ENCODE measurements around the gene ST3GAL4. TPM values are rescaled to one million over a fixed set of nuclear protein-coding genes. Genes with fewer than 3 reads are reported as not detected.
"Not testable (repeated sequence)": the region's sequence is repeated elsewhere in the genome, so short reads cannot be mapped to it uniquely, and the experiment has no call there.

The ST3GAL4 gene
- total RNA-seq (10 to 100 TPM; 33.1 to 35.9 TPM), polyA plus RNA-seq (ENCODE audit: insufficient read length in 6 of 6) (10 to 100 TPM; 30.2 to 38.8 (median 34.6) TPM)
- long read RNA-seq, donor 1, transcript ST3GAL4-204 (11 exons, 1,812 nt), result major isoform, 5 of 8 reads
- long read RNA-seq, donor 1, partial matches to known transcripts, result 0 of 8 reads
- long read RNA-seq, donor 1, other reads (novel, unspliced or antisense), result 0 of 8 reads
- long read RNA-seq, donor 2, transcript ST3GAL4-204 (11 exons, 1,812 nt), result major isoform, 5 of 7 reads
- long read RNA-seq, donor 2, partial matches to known transcripts, result 0 of 7 reads
- long read RNA-seq, donor 2, other reads (novel, unspliced or antisense), result 0 of 7 reads
- long read RNA-seq, donor 3, transcript ST3GAL4-204 (11 exons, 1,812 nt), result major isoform, 6 of 8 reads
- long read RNA-seq, donor 3, partial matches to known transcripts, result 0 of 8 reads
- long read RNA-seq, donor 3, other reads (novel, unspliced or antisense), result 0 of 8 reads
- long read RNA-seq, donor 4, transcript ST3GAL4-204 (11 exons, 1,812 nt), result major isoform, 16 of 20 reads
- long read RNA-seq, donor 4, partial matches to known transcripts, result 1 of 20 reads
- long read RNA-seq, donor 4, other reads (novel, unspliced or antisense), result 3 of 20 reads
- long read RNA-seq, donor 5, partial matches to known transcripts, result 6 of 11 reads
- long read RNA-seq, donor 5, other reads (novel, unspliced or antisense), result 0 of 11 reads
- long read RNA-seq, donor 6, transcript ST3GAL4-204 (11 exons, 1,812 nt), result major isoform, 10 of 11 reads
- long read RNA-seq, donor 6, partial matches to known transcripts, result 0 of 11 reads
- long read RNA-seq, donor 6, other reads (novel, unspliced or antisense), result 0 of 11 reads
- long read RNA-seq, donor 7, partial matches to known transcripts, result 0 of 5 reads
- long read RNA-seq, donor 7, other reads (novel, unspliced or antisense), result 0 of 5 reads
- long read RNA-seq, donor 8, transcript ST3GAL4-204 (11 exons, 1,812 nt), result major isoform, 7 of 7 reads
- long read RNA-seq, donor 8, partial matches to known transcripts, result 0 of 7 reads
- long read RNA-seq, donor 8, other reads (novel, unspliced or antisense), result 0 of 7 reads
- long read RNA-seq, donor 9, result 0 reads
- long read RNA-seq, donor 10, partial matches to known transcripts, result 0 of 4 reads
- long read RNA-seq, donor 10, other reads (novel, unspliced or antisense), result 2 of 4 reads
- long read RNA-seq, donor 11, partial matches to known transcripts, result 0 of 2 reads
- long read RNA-seq, donor 11, other reads (novel, unspliced or antisense), result 0 of 2 reads
- long read RNA-seq, donor 12, transcript ST3GAL4-204 (11 exons, 1,812 nt), result major isoform, 5 of 8 reads
- long read RNA-seq, donor 12, partial matches to known transcripts, result 0 of 8 reads
- long read RNA-seq, donor 12, other reads (novel, unspliced or antisense), result 0 of 8 reads

GRCh38 chr11:126355324-126355925 is at the start of gene ST3GAL4:
TSS of gene ST3GAL4 (plus strand) at chr11:126355686. CDS start at chr11:126406156, 50,470 bp downstream.
- peaks cover 0 to 3% of the 10 kb centered on the region in 2 donors for H3K36me3 ChIP-seq
- H3K27ac ChIP-seq, result peak within 1 kb of the TSS; percentile 67 to 78
- intact Hi-C loops (cut with DNase I), result no loop called here
- H3K4me1 ChIP-seq, result peaks cover 3 to 83% of the 10 kb centered on the region in 2 donors
- H3K27me3 ChIP-seq, result no peaks in the 10 kb centered on the region
- H3K9me3 ChIP-seq, result no peaks in the 10 kb centered on the region
- DNase-seq (peak; percentile 79 to 96 (median 90)), ATAC-seq (peak; percentile 93)
- no peak for TF ChIP-seq CTCF (IDR thresholded peaks at IDR 0.05)
- H3K4me3 ChIP-seq, result peak within 1 kb of the TSS; percentile 60 to 63

GRCh38 chr11:126305699-126306098 is 49.8 kb upstream of the ST3GAL4 start:
- intact Hi-C loops (cut with DNase I), result no loop called here
- no peak for DNase-seq
- no peaks in the 10 kb centered on the region for H3K27me3 ChIP-seq
- no peak for TF ChIP-seq CTCF (IDR thresholded peaks at IDR 0.05)
- peaks cover 0 to 7% of the 10 kb centered on the region in 2 donors for H3K36me3 ChIP-seq
- no peak overlapping the region for H3K27ac ChIP-seq
- H3K4me3 ChIP-seq, result no peak overlapping the region
- H3K4me1 ChIP-seq, result peaks cover 5 to 32% of the 10 kb centered on the region in 2 donors
- H3K9me3 ChIP-seq, result no peaks in the 10 kb centered on the region
- ATAC-seq, result no peak

- TF ChIP-seq CTCF (IDR thresholded peaks at IDR 0.05), result no peak
- DNase-seq, result peak in 1 of 4 donors; percentile 43
- H3K27me3 ChIP-seq, result no peaks in the 10 kb centered on the region
- no peak overlapping the region for H3K4me3 ChIP-seq
- peaks cover 0 to 4% of the 10 kb centered on the region in 2 donors for H3K36me3 ChIP-seq
- H3K27ac ChIP-seq, result no peak overlapping the region
- H3K9me3 ChIP-seq, result no peaks in the 10 kb centered on the region
- intact Hi-C loops (cut with DNase I), result no loop called here
- ATAC-seq, result no peak
- peaks cover 5 to 52% of the 10 kb centered on the region in 2 donors for H3K4me1 ChIP-seq
Observed at GRCh38 chr11:126307706-126308105, 47.8 kb upstream of the ST3GAL4 start.

GRCh38 chr11:126308271-126308671 is 47.2 kb upstream of the ST3GAL4 start:
- DNase-seq (no peak), ATAC-seq (no peak)
- TF ChIP-seq CTCF (IDR thresholded peaks at IDR 0.05), result no peak
- Histone ChIP-seq H3K27me3 (no peaks in the 10 kb centered on the region), H3K27ac (no peak overlapping the region), H3K4me3 (no peak overlapping the region), H3K4me1 (peaks cover 3 to 55% of the 10 kb centered on the region in 2 donors), H3K9me3 (no peaks in the 10 kb centered on the region), H3K36me3 (peaks cover 0 to 4% of the 10 kb centered on the region in 2 donors)
- intact Hi-C loops (cut with DNase I), result no loop called here

GRCh38 chr11:126308771-126309170 is 46.7 kb upstream of the ST3GAL4 start:
- DNase-seq; H3K27ac ChIP-seq; H3K4me3 ChIP-seq; ATAC-seq; intact Hi-C loops (cut with DNase I); H3K36me3 ChIP-seq; H3K9me3 ChIP-seq; H3K27me3 ChIP-seq: not testable (repeated sequence)
- peaks cover 0 to 56% of the 10 kb centered on the region in 2 donors for H3K4me1 ChIP-seq

All from left lung (tissue), 14 donors.